ENCODE results near the gene LNX1. TPM values are rescaled to one million over a fixed set of nuclear protein-coding genes. Genes with fewer than 3 reads are reported as not detected.
"Not testable (repeated sequence)": the region's sequence is repeated elsewhere in the genome, so short reads cannot be mapped to it uniquely, and the experiment has no call there.

The LNX1 gene
- total RNA-seq, 2 experiments from 2014 or later, result not detected

DNA sequence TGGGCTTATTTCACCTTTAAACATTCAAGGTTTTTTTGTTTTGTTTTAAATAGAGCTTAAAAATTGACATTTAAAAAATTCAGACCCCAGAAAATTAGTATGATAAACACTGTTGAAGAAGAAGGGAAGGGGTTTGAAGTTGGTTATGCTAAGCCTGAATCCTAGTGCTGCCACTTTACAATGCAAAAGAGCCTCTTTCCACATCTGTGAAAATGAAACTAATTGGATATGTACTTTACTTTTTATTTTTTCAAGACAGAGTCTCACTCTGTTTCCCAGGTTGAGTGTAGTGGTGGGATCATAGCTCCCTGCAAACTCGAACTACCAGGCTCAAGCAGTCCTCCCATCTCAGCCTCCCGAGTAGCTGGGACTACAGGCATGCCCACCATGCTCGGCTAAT lies 172.1 kb downstream of the LNX1 start:
- Mint-ChIP-seq H3K4me3 (no peak overlapping the region), H3K9me3 (ENCODE audit: low read depth) (no peaks in the 10 kb centered on the region), H3K27ac (no peak overlapping the region), H3K36me3 (peaks cover 14% of the 10 kb centered on the region), H3K27me3 (no peaks in the 10 kb centered on the region), H3K4me1 (peaks cover 11% of the 10 kb centered on the region)
- ATAC-seq (no peak), DNase-seq (no peak)
- CTCF ChIA-PET, result no interaction called here

DNA sequence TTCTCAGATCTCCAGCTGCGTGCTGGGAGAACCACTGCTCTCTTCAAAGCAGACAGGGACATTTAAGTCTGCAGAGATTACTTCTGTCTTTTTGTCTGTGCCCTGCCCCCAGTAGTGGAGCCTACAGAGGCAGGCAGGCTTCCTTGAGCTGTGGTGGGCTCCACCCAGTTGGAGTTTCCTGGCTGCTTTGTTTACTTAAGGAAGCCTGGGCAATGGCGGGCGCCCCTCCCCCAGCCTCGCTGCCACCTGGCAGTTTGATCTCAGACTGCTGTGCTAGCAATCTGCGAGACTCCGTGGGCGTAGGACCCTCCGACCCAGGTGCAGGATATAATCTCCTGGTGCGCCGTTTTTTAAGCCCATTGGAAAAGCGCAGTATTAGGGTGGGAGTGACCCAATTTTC lies 181.8 kb downstream of the LNX1 start:
- H3K27me3 Mint-ChIP-seq; DNase-seq; H3K27ac Mint-ChIP-seq; H3K9me3 Mint-ChIP-seq (ENCODE audit: low read depth); CTCF ChIA-PET; H3K4me3 Mint-ChIP-seq; ATAC-seq: not testable (repeated sequence)
- peaks cover 48% of the 10 kb centered on the region for H3K36me3 Mint-ChIP-seq
- peaks cover 16% of the 10 kb centered on the region for H3K4me1 Mint-ChIP-seq

Other genes with a start within 250 kb of the LNX1 start
- 10 to 100 TPM; 28.3 to 30.9 TPM for gene SCFD2, start 225.4 kb downstream of the LNX1 start, total RNA-seq
- 10 to 100 TPM; 79.5 to 80.6 TPM for gene FIP1L1, start 213.8 kb downstream of the LNX1 start, total RNA-seq